ENCODE measurements around the gene LRRC28.

The LRRC28 gene

DNA sequence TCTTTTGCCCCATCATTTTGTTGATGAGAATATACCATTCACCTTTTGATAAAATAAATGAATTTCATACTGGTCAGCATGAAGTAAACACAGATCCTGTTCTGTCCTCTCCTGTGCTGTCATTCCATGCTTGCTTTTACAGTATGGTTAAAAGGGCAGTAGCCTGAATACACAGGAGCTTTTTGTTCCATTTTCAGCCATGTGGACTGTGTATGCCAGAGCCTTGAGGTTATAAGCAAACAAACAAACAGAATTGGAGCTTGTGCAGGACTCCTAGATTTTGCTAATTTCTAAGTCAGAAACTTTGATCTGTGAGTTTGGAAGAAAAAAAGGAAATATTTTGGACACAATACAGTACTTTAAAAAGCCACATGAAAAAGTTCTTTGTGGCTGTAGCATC, 91.9 kb downstream of the LRRC28 start:
- no peak for DNase-seq (ENCODE audit: low spot score)

DNA sequence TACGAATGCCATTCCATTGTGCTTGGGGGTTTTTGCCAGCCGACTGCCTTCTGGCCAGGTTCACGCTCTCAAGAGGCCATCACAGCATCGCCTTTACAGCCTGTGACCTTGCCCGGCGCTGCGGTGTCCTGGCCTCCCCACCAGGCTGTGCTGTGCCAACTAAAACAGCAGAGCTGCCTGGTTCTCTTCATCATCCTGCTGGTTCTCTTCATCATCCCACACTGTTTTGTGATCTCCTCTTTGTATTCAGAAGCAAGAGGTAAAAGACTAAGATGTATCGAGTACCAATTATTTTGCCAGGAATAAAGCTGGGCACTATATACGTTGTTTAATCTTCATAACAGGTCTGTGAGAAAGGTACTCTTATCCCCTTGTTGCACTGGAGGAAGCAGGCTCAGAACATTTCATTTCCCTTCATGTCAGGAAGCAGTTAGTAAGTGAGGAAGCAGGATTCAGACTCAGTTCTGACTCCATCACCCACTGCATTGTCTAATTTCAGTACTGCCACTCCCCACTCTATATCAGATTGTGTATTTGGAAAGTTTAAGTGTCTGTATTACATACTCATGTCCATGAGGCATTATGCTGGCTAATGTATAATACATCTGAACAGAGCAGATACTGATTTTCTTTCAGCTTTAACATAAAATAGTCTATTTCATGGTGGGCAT, 92.7 kb downstream of the LRRC28 start:
- no peak for DNase-seq (ENCODE audit: low spot score)

DNA sequence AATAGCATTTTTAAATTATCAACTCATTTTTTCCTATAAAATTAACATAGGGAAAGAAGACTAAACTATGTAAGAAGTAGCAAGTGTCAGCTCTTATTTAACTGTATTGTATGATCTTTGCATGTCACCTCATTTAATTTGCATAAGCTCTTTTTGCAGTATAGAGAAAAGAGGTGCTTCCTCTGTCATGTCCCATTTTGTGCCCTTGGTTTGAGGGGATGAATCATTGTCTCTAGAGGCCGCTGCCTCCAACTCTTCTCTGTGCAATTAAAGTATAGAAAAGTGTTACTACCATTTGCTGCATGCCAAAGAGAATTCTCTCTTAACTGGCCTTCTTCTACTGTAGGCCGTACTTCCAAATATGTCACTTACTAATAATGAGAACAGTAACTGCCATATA, 93.4 kb downstream of the LRRC28 start:
- no peak for DNase-seq (ENCODE audit: low spot score)

DNA sequence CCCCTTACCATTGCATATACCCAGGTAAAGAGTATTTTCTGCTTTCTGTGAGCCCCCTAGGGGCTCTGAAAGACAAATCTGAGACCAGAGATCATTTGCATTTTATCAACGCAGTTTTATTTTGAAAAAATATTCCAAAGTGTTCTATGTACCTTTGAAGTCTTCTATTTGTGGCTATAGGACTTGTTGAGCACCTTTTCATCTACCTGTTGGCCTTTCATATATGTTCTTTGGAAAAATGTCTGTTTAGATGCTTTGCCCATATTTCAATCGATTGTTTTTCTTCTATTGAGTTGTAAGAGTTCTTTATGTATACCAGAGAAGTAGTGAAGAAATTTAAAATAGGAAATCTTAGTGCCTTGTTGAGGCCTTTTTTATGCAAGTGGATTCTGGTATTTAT, 94.0 kb downstream of the LRRC28 start:
- no peak for DNase-seq (ENCODE audit: low spot score)

DNA sequence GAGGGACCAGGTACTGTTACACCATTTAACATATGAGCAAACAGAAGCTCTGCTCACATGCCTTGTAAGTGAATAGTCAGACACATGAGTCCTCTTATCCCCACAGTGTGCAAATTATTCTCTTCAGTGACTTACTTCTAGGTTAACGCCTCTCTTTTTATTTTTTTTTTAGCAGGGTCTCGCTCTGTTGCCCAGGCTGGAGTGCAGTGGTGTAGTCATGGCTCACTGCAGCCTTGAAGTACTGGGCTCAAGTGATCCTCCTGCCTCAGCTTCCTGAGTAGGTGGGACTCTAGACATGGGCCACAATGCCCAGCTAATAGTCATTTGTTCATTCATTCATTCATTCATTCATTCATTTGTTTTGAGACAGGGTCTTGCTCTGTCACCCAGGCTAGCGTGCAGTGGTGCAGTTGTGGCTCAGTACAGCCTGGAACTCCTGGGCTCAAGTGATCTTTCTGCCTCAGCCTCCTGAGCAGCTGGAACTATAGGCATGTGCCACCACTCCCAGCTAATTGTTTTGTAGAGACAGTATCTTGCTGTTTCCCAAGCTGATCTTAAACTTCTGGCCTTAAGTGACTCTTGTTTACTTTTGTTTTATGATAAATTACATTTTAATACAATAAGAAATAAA, 94.7 kb downstream of the LRRC28 start:
- no peak for DNase-seq (ENCODE audit: low spot score)

DNA sequence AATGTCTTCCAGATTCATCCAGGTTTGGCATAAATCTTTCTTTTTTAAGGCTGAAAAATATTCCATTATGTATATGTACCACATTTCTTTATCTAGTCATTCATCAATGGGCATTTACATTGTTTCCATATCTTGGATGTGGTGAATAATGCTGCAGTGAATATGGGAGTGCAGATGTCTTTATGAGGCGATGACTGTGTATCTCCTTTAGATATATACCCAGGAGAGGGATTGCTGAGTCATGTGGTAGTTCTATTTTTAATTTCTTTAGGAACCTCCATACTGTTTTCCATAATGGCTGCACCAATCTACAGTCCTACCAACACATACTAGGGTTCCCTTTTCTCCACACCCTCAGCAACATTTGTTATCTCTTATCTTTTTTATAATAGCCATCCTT, 96.3 kb downstream of the LRRC28 start:
- DNase-seq (ENCODE audit: low spot score): no peak

DNA sequence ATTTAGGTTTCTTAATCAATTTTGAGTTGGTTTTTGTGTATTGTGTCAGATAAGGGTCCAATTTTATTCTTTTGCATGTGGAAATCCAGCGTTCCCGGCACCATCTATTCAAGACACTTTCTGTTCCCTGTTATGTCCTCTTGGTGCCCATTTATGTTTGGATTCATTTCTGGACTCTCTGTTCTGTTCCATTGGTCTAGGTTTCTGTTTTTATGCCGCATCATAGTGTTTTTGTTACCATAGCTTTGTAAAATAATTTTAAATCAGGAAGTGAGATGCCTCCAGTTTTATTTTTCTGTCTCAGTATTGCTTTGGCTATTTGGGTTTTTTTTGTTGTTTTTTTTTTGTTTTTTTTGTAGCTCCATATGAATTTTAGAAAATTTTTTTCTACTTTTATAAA, 97.1 kb downstream of the LRRC28 start:
- no peak for DNase-seq (ENCODE audit: low spot score)

DNA sequence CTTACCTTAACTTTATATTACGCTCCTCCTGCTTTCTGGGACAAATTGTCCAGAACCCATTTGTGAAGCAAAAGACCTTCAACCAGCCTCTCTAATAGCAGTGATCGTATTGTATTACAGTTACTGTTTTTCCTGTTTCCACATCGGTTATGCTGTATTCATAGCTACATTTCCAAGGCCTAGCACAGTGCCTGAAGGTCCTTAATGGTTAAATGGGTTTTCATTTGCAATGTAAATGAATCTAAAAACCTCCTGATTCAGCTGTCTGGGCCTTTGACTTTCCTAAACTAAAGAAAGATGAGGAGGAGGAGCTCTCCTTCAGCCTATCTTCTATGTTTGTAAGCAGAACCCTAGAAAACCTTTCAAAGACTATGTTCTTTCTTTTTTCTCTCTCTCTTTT, 99.1 kb downstream of the LRRC28 start:
- DNase-seq (ENCODE audit: low spot score): no peak

DNA sequence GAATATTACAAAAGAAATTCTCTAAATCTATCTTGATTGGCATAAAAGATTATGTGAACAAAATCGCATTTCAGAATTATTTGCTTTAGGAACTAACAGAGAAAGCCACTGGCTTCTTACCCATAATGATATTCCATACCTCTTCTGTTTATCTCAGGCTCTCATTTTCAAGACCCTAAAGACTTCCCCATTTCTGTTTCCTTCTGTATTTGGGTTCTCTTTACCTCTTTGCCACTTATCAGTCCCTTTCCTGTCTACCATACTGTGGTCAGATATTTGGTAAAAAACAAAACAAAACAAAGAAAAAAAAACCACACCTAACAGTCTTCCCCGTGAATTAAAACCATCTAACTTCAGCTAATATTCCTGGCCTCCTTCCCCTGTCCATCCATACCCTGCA, 108.5 kb downstream of the LRRC28 start:
- no peak for DNase-seq (ENCODE audit: low spot score)

DNA sequence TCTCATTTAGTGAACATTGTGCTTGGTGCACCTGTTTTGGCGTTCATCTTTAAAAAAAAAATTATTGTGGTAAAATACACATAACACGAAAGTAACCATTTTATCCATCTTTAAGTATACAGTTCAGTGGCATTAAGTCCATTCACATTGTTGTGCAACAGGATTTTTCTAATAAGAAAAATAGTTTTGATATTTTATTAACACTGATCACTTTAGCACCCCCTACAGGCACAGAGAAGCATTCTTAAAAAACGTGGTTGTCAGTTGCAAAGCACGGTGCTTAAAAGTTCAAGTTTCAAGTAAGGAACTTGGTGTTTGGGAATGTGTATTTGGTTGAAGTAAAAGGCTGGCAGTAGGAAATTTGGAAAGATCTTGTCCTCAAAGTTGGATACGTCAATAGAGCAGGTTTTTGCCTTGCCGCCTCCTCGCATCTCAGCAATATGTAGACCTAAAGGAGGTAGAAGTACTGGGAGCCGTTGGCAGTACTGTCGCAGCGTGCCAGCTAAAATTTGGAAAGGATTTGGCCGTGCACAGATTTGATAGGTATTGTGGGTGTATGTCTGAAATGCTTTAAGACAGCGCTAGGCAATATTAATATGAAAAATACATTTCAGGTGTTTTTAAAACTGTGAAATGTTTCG, 110.4 kb downstream of the LRRC28 start:
- DNase-seq (ENCODE audit: low spot score): no peak

DNA sequence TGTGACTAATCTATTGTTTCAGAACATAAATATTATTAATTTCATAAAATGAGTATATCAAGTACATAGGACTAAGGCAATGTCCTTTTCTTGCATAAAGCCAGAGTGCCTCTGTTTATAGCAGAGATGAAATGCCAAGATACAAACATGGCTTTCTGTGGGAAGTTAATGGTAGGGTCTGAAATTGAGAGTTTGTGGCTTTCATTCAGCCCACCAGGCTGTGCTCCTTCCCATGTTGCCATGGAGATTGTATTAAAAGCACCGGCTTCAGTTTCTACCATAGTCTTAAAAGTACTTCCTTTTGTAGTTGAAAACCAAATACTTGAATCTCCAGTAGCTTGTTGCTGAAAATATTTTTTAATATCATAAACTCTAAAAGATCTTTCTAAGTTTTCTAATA, 114.0 kb downstream of the LRRC28 start:
- DNase-seq (ENCODE audit: low spot score): no peak

DNA sequence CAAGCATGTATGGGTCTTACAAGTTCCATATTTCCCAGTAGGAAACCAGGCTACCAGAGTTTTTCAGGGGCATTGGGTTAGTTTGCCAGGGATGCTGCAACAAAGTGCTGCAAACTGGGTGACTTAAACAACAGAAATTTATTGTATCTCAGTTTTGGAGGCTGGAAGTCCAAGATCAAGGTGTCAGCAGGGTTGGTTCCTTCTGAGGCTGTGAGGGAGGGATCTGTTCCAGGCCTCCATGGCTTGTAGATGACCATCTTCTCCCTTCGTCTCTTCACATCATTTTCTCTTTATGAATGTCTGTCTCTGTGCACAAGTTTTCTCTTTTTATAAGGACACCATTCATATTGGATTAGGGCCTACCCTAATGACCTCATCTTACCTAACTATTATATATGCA, 114.7 kb downstream of the LRRC28 start:
- DNase-seq (ENCODE audit: low spot score): no peak

DNA sequence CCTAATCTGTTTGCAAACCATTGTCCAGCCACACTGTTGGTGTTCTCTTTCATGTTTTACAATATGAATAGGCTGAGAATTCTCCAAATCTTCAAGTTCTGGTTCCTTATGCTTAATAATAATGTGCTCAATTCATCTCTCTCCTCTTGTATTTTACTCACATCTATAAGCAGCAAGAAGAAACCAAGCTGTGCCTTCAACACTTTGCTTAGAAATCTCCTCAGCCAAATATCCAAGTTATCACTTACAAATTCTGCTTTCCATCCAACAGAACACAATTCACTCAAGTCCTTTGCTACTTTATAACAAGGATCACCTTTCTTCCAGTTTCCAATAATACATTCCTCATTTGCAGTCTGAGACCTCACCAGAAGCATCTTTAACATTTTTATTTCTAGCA, 117.5 kb downstream of the LRRC28 start:
- DNase-seq (ENCODE audit: low spot score): no peak

DNA sequence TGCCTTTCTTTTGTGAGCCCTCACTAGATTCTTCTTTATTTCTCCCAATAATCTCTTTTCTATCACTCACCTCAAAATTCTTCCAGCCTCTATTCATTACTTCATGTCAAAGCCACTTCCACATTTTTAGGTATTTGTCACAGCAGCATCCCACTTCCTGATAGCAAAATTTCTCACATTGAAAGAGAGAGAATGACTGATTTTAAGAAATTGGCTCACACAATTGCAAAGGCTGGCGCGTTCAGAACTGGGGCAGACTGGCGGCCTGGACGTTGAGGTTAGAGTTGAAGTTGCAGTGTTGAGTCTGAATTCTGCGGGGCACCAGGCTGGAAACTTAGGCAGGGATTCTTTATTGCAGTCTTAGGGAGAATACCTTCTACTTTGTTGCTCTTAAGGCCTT, 117.9 kb downstream of the LRRC28 start:
- no peak for DNase-seq (ENCODE audit: low spot score)

DNA sequence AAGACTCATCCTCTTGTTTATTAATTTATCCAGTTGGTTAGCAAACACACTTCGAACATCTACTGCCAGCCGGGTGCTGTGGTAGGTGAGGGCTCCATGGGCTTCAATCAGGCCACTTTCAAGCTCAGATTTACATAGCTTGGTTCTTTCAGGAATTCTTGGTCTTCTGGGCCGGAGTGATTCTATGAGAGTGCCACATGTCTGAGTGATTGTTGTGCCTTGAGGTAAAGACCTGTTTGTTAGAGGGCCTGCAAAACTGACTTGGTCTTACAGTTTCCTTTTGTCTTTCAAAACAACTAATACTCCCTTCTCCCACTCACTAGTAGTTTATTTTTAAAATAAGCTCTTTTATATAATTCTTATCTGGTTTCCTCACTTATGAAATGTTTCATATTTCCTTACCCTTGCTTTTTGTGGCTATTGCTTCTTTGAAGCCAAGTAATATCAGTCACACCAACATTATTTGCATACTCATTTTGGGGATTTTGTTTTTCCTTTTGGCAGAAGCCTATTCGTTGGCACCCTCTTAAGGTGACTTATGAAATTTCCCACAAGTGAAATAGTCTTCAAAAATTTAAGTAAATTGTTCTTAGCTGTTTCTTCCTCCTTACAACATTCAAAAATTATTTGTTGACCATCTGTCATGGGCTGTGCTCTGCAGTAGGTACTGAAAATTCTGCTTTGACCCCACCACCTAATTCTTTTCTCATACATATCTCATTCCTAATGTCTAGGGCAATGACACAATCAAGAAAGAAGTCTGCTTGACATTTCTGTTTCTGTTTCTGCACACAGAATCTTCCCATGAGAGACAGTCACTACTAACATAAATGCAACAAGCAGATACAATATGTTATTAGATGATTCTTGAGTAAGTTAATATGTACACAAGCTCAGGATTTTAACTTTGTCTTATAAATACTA, 120.2 kb downstream of the LRRC28 start:
- no peak for DNase-seq (ENCODE audit: low spot score)

DNA sequence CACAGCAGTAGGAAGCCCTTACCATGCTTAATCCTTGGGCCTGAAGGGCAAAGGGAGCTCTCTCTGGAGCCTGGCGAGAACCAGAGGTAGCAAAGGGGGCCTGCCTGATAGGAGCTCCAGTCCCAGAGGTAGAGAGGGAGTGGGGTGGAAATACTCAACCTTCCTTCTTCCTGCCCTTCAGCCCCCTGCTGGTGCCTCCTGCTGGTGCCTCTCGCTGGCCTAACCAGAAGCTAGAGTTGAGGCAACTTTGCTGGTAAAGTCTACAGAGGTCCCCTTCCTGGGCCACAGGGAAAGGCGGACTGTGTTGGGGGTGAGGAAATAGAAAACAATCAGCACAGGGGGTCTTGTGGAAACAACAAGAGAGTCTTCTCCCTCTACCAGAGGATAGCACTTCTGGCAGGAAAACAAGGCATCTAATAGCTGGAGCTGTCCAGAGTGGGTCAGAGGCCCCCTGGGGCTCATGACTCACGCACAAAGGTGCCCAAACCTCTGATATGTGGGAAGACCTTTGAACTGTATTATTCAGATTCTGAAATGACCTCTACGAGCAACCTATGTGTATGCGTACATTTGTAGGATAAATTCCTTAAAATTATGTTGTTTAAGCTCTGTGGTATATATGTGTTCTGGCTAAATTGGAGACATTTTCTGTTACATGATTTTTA, 133.9 kb downstream of the LRRC28 start:
- DNase-seq (ENCODE audit: low spot score): no peak

DNA sequence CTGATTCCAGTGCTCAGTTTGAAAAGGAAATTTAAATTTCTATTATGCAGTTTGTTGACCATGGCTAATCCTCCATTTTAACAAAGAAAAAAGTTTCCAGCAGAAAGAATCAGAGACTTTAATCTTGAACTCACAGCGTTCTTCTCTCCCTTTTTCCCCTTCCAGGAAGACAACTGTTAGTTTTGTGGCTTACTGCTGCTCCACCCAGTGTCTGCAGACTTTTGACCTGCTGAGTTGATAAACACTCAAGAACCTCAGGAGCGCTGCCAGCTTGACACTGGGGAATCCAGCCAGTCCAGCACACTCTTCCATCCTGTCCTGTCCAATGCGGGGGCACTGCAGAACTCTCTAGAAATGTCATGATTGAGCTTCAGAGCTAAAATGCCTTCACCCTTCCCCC, 134.6 kb downstream of the LRRC28 start:
- no peak for DNase-seq (ENCODE audit: low spot score)

DNA sequence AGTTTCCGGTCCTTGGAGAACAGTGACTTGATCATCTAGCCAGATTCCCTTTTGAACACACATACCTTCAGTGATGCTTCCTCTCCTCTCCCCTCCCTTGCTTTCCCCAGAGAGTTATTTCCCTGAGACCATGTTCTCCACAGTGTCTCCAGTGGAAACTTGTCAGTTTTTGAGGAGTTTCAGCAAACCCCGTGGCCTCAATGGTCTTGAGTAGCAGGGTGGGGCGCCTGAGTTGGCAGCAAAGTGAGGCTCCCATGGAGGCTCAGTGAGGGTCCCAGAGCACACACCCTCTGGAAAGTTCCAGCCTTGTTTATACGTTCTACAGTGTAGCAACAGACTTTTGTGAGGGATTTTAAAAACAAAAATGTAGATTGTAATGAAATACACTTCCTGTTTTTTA, 135.1 kb downstream of the LRRC28 start:
- no peak for DNase-seq (ENCODE audit: low spot score)

DNA sequence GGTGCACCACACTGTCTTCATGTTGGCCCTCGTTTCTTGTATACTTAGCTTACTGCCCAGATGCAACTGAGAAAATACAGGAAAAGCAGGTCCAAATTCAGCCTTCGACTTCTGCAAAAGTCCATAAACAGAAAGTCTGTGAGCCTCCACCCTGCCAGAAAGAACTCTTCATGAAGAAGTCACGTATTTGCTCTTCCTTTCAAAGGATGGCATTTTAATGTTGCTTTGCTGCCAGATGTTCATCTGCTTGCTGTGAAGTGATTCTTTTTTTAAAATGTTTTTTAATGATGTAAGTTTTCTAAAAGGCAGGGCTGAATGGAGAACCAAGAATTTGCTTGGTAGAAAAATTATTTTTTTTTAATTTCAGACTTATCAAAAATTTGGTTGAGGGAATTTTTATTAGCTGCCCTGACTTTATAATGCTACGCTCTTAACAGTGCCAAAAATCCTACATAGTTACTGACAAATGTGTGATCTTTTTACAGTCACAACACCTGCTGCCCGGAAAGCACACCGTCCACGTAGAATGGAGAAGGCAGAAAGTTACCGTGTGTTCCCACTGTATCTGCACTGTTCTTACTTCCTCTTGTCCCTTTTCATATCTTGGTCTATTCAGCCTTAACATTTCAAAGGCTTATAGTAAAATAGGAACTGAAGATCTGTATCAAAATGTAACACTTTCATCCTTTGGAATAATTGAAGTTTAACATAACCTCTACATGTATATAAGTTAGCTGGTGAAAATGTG, 136.3 kb downstream of the LRRC28 start:
- no peak for DNase-seq (ENCODE audit: low spot score)

DNA sequence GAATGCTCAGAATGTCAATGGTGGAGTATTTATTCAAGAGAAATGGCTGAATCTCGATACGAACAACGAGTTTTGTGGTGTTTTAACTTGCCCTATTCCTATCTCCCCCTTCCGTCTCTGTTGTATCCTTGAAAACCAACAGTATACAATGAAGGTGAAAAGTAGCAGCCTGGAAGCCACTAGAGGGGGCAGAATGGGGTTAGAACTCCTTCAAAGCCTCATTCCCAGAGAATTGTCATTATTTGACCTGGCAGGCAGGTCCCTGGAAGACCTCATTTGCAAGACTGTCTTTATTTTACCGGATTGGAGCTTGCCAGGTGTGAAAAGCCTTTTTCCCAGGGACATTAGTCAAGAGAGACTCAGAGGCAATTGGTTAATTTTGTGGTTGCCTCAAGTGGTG, 139.4 kb downstream of the LRRC28 start:
- DNase-seq (ENCODE audit: low spot score): no peak

DNA sequence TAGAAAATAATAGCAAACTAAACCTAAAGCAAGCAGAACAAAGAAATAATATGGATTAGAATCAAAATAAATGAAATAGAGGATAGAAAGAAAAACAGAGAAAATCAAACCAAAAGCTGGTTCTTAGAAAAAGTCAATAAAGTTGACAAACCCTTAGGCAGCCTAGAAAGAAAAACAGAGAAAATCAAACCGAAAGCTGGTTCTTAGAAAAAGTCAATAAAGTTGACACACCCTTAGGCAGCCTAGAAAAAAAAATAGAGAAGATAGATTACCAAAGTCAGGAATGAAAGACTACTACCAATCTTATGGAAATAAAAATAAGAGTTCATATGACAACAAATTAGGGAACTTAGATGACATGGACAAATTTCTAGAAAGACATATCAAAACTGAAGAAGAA, 142.4 kb downstream of the LRRC28 start:
- DNase-seq (ENCODE audit: low spot score): no peak
